Right lobe of liver (tissue), 6 donors: Measurements from ENCODE around the gene CSF1R. TPM values are rescaled to one million over a fixed set of nuclear protein-coding genes. Genes with fewer than 3 reads are reported as not detected.

Source experiments
- ATAC-seq, 4 donors: fragments of 200-7000 bp; cut with Tn5 transposase; one replicate each; pipeline ENCODE4 v1.9.1; 2020; ENCODE audit warnings: mild to moderate bottlenecking in 4 of 4, moderate library complexity in 4 of 4
- DNase-seq, 3 donors: peaks; one replicate each; pipeline ENCODE4 v3.0.0-alpha.2; 2020
- H3K27ac ChIP-seq, 3 donors: fragments of 200-600 bp; one replicate each; pipeline ENCODE4 v1.8.0; 2022
- H3K27me3 ChIP-seq, 2 donors: fragments of 200-600 bp; one replicate each; pipeline ENCODE4 v1.8.0; 2022
- H3K36me3 ChIP-seq, 4 donors: fragments of 200-600 bp; sonication (generic) in 1 of 4; one replicate each; pipeline versions ENCODE4 v1.5.1 to v1.8.0; 2017 to 2022; ENCODE audit warnings: control low read depth in 1 of 4
- H3K4me1 ChIP-seq, 4 donors: fragments of 200-600 bp; sonication (generic) in 1 of 4; one replicate each; pipeline versions ENCODE4 v1.5.1 to v1.8.0; 2017 to 2022; ENCODE audit warnings: control low read depth in 1 of 4
- H3K4me3 ChIP-seq, 3 donors: fragments of 200-600 bp; one replicate each; pipeline ENCODE4 v1.8.0; 2022
- H3K9me3 ChIP-seq, 4 donors: fragments of 200-600 bp; sonication (generic) in 1 of 4; one replicate each; pipeline versions ENCODE4 v1.5.1 to v1.8.0; 2017 to 2022; ENCODE audit warnings: control low read depth in 1 of 4
- CTCF ChIP-seq, 4 donors: fragments of 200-600 bp in 3 of 4; fragments of 450-650 bp in 1 of 4; IDR thresholded peaks; one replicate each; pipeline versions ENCODE4 v1.5.1 to v1.8.0; 2016 to 2022; ENCODE audit warnings: antibody characterized with exemption in 4 of 4, mild to moderate bottlenecking in 2 of 4
- POLR2A ChIP-seq: fragments of 450-650 bp; IDR thresholded peaks from one replicate; pipeline ENCODE4 v1.6.1; 2017; ENCODE audit warnings: antibody characterized with exemption, mild to moderate bottlenecking
- WGBS: methylation state at CpG from one replicate; pipeline ENCODE4 v1.1.6; 2018; ENCODE audit warnings: low coverage, low lambda C conversion rate; ENCODE audit not compliant: insufficient coverage; ENCODE audit errors: missing lambda C conversion rate; 5-methylcytosine and 5-hydroxymethylcytosine counted together
- intact Hi-C, 2 donors: fragments of 100-400 bp; cut with DNase I; formaldehyde crosslinking; loops; one replicate each; pipeline versions ENCODE4 v1.11.2 to v1.14.1; 2022
- total RNA-seq, 6 experiments: library from RNA; depleted of rRNA in 2 of 6; stranded (reverse); fragments of >200 nt in 2 of 6; fragmentation: NEBNext Ultra II Directional in 3 of 6; extraction: Animal tissue kit (Norgen Biotek cat#: 25700) in 3 of 6; gene quantifications; one replicate each; pipeline versions ENCODE4 v1.1.0 to v1.2.4, GENCODE V29; 2016 to 2023
- donor health status: DM: no; HTN: yes; CAD: no.
- donor health status: DM: no; HTN: no; CAD: no.
- donor health status: DM: no; HTN: no; CAD: no.
- donor health status: DM: no; HTN: yes; CAD: no.
- donor health status: DM: no; HTN: yes; CAD: no.

Gene CSF1R
- total RNA-seq, 6 experiments from 2014 or later = 13.0 to 45.1 (median 16.3) TPM

DNA sequence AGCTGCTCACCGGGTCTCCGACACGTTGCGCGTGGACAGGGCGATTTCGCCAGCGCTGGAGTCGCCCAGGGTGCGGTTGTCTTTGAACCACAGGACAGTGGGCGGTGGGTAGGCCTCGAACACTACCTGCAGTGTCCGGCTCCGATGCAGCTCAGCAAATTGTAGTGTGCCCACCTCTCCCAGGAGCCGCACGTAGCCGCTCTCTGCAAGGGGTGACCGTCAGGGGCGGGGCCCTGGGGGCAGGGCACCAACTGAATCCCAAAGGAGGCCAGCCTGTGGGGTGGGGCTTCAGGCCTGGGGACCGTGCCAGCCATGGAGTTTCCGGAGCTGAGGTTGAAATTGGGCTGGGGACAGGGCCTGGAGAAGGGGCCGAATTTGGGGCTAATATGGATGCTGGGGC is 46.4 kb upstream of the CSF1R start:
- Histone ChIP-seq H3K27ac (no peak overlapping the region), H3K4me3 (no peak overlapping the region), H3K27me3 (no peaks in the 10 kb centered on the region), H3K4me1 (peaks cover 0 to 37% (median 15%) of the 10 kb centered on the region in 4 donors), H3K36me3 (no peaks in the 10 kb centered on the region), H3K9me3 (no peaks in the 10 kb centered on the region)
- TF ChIP-seq CTCF (IDR thresholded peaks at IDR 0.05) (no peak), POLR2A (no peak)
- DNase-seq = no peak
- intact Hi-C loops = loop anchor here in 1 of 2 donors (10.0 kb wide), 1 partner anchor 82 kb away; no protein-coding TSS in a partner anchor
- no peak for ATAC-seq
- no CpG with 5 or more reads among the region's 22 CpGs for WGBS

DNA sequence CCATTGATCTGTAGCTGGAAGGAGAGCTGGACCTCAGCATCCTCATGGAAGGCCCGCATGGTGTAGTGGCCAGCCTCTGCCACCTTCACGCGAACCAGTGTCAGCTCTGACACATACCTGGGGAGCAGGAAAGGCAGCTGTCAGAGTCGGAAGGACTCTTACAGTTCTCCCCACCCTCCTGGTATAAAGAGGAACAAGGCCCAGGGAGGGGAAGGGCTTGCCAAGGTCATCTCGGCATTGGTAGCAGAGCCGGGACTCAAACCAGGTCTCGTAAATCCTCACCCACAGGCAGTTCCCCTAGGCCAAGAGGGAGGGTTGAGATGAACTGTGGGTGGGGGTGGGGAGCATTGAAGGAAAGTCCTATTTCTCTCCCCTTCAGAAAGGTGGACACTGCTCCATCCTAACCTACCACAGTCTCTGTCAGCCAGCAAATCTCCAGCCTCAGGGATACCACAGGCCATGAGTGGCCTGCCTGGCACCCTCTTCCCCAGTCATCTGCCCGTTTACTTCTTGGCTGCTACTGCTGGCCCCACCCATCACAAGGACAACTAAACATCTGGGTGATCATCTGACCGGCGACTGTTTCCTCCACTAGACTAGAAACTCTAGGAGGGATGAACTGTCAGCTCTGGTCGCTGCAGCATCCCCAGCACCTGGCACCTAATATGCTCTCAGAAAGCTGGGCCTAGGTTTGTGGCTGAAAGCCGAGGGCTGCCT is 45.8 kb upstream of the CSF1R start:
- Histone ChIP-seq H3K27me3 (no peaks in the 10 kb centered on the region), H3K4me3 (no peak overlapping the region), H3K36me3 (no peaks in the 10 kb centered on the region), H3K9me3 (no peaks in the 10 kb centered on the region), H3K27ac (no peak overlapping the region), H3K4me1 (peaks cover 0 to 32% (median 13%) of the 10 kb centered on the region in 4 donors)
- ATAC-seq = no peak
- peak in 1 of 3 donors; percentile 47 for DNase-seq
- intact Hi-C loops = loop anchor here in 1 of 2 donors (10.0 kb wide), 1 partner anchor 83 kb away; no protein-coding TSS in a partner anchor
- TF ChIP-seq CTCF (IDR thresholded peaks at IDR 0.05) = no peak
- TF ChIP-seq POLR2A = no peak
- 56% methylated on average over 6 of the region's 12 CpGs for WGBS

DNA sequence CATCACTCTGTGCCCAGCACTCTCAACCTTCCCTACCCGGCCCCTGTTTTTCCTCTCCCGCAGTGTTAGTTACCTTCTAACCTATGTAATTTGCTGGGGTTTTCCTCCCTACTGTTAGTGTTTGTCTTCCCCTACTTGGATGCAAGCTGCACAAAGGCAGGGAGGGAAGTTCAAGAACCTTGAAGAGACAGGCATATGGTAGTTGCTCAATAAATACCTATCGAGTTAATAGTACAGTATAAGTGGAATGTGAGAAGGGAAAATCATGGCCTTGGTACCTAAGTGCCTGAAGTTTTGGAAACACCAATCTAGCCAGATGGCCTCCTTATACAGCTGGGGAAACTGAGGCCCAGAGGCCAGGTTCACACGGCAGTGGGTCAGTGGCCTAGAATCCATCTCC is 45.1 kb upstream of the CSF1R start:
- Histone ChIP-seq H3K4me1 (peaks cover 0 to 25% (median 9%) of the 10 kb centered on the region in 4 donors), H3K36me3 (no peaks in the 10 kb centered on the region), H3K27me3 (no peaks in the 10 kb centered on the region), H3K4me3 (no peak overlapping the region), H3K9me3 (no peaks in the 10 kb centered on the region), H3K27ac (no peak overlapping the region)
- TF ChIP-seq POLR2A = no peak
- no peak for TF ChIP-seq CTCF (IDR thresholded peaks at IDR 0.05)
- DNase-seq (no peak), ATAC-seq (no peak)
- 68% methylated on average over 3 of the region's 4 CpGs for WGBS
- intact Hi-C loops = loop anchor here in 1 of 2 donors (10.0 kb wide), 1 partner anchor 83 kb away; no protein-coding TSS in a partner anchor

- DNase-seq = peak in 1 of 3 donors; percentile 53
- ATAC-seq = no peak
Measured at GRCh38 chr5:150130493-150130922, 44.2 kb upstream of the CSF1R start.

More at GRCh38 chr5:150130493-150130922, 44.2 kb upstream of the CSF1R start:
- H3K9me3 ChIP-seq = no peaks in the 10 kb centered on the region
- 69% methylated on average over 5 of the region's 8 CpGs for WGBS
- intact Hi-C loops = loop anchor here in 1 of 2 donors (10.0 kb wide), 1 partner anchor 84 kb away; no protein-coding TSS in a partner anchor
- H3K36me3 ChIP-seq = no peaks in the 10 kb centered on the region
- no peak overlapping the region for H3K4me3 ChIP-seq
- TF ChIP-seq POLR2A = no peak
- TF ChIP-seq CTCF (IDR thresholded peaks at IDR 0.05) = no peak
- H3K4me1 ChIP-seq = peaks cover 0 to 17% (median 6%) of the 10 kb centered on the region in 4 donors
- H3K27ac ChIP-seq = peak overlapping the region in 1 of 3 donors; percentile 41
- no peaks in the 10 kb centered on the region for H3K27me3 ChIP-seq
